Activated CD8-positive, alpha-beta memory T cell treated with anti-CD3 and anti-CD28 coated beads, Interleukin-2, amount 50 U/mL, for 1 hour (primary cell): Measurements from ENCODE around the gene OR2A1.
"Not testable (repeated sequence)": the region's sequence is repeated elsewhere in the genome, so short reads cannot be mapped to it uniquely, and the experiment has no call there.

ENCODE experiments used
- DNase-seq: peaks from one replicate; pipeline ENCODE4 v3.0.0-alpha.2; 2020; ENCODE audit errors: extremely low read depth

Gene OR2A1

DNA sequence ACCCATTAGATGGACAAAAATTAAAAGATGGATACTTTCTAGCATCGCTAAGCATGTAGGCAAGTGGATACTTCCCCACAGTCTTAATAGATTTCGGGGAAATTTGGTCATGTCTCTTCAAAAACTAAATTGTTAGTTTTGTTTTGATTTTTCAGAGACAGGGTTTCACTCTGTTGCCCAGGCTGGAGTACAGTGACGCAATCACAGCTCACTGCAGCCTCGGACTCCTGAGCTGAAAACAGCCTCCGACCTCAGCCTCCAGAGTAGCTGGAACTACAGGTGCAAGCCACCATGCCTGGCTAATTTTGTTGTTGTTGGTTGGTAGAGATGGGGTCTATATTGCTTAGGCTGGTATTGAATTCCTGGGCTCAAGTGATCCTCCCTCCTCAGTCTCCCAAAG lies 13.6 kb downstream of the OR2A1 start:
- DNase-seq = not testable (repeated sequence)

DNA sequence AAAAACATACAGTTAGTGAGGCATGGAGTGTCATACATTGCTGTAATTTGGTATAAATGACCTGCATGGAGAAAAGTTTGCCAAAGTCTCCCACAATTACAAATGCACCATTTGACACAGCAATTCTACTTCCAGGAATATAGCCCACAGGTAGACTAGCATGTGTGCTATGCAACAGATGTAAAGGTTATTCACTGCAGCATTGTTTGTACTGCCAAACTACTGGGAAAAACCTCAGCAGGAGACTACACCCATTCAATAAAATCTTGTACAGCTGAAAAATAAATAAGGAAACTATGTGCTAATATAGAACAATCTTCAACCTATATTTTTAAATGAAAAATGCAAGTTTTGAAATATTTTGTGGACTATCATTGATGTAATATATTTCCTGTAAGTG lies 17.8 kb downstream of the OR2A1 start:
- not testable (repeated sequence) for DNase-seq

DNA sequence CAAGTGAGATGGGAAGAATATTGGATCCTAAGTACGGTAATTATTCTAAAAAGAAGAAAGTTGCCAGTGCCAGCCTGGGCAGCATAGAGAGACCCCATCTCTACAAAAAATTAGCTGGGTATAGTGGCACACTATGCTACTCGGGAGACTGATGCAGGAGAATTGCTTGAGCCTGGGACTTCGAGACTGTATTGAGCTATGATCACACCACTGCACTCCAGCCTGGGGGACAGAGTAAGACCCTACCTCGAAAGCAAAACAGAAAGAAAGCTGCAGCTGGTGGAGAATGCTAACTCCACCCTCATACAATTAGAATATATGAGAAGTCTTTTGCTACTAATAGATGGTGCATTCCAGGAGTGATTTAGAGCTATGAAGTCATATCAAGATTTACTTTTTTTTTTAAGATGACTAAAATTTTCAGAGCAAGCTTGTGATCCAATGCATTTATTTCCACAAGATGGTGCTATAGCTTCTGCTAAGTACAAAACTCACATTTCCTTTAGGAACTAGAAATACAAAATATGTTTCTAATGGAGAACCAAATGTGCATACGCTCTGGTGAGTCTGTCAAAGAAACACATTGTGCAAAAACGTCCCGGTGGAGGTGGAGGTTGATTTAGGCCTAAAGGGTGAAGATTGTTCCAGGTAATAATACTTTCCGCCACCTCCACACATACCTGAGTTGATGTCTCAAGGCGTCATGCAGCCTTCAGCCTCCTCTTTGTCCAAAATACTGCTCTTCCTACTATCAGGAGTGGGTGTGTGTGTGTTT lies 19.2 kb downstream of the OR2A1 start:
- DNase-seq = not testable (repeated sequence)

DNA sequence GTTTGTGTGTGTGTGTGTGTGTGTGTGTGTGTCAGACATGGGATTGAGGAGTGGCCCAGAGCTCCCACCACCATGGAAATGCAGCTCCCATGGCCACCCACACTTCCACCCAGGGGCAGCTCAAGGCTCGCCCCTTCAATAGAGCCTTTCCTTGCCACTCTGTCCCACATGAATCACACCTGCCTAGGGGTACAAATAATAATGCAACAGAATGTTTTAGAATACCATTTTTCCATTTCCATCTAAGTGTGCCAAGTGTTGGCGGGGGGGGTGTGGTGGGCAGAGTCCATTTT lies 19.7 kb downstream of the OR2A1 start:
- DNase-seq = not testable (repeated sequence)

DNA sequence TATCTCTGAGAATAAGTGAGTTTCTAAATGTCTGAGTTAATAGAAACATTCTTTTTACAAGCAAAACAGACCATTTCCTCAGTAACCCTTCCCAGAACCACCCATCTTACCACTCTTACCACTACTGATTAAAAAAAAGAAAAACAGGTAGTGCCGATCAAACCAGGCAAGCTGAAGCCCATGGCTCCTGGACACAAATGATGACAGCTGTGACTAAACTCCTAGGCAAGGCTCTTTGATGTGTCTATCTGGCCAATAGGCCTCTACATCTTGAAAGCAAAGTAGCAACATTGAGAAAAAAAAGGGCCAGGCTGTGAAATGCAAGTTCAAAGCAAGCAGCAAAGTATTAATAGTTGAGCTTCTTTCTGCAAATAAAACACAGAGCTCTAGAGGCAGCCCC lies 36.4 kb downstream of the OR2A1 start:
- DNase-seq = not testable (repeated sequence)

DNA sequence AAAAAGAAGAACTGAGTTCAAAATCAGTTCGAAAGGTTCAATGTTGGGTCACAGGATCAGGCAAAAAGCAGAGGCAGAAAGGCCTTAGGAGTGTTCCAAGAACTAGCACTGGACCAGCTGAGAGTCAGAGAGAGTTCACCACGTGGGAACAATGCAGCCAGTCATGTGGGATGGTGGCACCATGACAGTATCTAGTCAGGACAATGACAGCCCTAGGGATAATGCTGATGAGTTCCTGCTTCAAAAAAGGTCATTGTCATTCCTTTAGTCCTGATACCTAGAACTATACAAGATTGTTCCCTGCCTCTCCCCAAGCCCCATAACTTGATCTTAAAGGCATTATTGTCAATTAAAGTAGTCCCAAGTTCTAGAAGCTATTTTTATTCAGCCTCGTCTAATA lies 39.4 kb downstream of the OR2A1 start:
- not testable (repeated sequence) for DNase-seq

DNA sequence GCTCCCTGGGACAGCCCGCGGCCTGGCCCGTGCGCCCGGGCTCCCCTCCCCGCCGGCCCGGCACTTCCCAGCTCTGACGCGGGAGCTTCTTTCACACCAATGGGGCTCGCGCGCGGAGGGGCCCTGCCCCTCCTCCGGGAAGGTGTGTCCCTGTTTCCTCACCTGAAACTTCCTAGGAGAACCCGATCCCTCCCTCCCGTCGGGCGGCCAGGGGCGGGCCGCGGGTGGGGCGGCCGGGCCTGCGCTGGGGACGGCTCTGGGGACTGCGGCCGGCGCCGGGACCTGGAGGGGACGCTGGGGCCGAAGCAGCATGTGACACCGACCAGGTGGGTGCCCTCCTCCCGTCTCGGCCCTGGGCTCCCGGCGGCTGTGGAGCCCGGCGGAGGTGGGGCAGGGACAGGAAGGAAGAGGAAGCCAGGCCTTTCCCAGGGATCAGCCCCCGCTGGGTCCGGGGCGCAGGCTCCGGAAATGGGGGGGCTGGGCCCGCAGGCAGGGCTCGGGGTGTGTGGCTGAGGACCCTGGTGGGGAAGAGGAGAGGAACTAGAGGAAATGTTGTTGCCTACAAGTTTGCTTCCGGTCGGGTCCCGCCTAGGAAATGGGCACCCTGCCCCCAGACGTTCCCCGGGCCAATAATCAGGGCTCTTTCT lies 43.1 kb downstream of the OR2A1 start, which contains the start of gene ARHGEF5:
Gene ARHGEF5 (plus strand): TSS at position 227 of the 647 bp plus-strand sequence. CDS start 7,268 bp downstream, outside the sequence.
- DNase-seq = not testable (repeated sequence)

DNA sequence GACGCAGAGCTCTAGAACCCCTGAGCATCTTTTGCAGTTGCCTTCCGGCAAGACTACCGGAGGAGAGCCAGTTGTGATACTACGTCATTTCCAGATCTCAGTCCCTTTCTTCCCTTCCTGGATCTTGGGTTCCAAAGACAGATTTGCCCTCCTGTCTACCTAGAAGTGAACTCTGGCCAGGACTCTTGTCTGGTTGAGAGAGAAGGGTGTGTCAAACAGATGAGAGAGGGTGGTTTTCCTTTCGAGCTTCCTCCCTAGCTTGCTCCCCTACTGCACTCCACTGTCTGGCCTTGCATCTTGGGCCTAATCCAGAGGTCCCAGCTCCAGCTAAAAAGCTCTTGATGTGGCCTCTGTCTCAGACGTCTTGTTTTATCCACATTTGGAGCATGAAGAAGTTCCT lies 44.0 kb downstream of the OR2A1 start:
- DNase-seq = not testable (repeated sequence)

DNA sequence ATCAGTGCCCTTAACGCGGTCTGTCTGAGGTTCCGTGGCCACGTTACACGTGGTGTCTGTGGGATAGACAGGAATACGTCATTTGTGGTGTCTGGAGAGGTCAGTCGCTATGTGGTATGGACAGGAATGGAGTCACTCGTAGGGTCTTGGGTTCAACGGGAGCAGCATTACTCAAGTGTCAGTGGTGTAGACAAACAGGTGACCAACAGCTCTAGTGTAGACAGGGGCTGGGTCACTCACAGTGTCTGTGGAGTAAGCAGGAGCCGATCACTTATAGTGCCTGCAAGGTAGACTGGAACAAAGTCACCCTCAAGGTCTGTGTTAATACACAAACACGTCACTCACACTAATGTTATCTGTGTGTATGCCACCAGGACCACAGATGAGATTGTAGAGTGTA lies 44.6 kb downstream of the OR2A1 start:
- not testable (repeated sequence) for DNase-seq

DNA sequence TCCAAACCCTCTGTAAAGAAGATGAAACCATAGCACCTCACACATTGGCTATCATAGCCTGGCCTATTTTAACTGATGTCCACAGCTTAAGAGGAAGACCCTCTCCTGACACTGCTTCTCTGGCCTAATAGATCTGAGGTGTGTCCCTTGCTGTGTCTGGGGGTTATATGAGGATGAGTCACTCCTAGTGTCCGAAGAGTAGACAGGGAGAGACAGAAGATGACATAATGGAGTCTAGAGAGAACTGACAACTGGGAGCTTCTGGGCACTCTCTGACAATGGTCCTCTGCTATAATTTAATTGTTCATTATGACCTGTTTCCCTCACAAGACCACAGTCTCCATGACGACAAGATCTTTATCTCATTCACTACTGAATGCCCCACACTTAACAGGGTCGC lies 49.8 kb downstream of the OR2A1 start:
- DNase-seq = not testable (repeated sequence)

DNA sequence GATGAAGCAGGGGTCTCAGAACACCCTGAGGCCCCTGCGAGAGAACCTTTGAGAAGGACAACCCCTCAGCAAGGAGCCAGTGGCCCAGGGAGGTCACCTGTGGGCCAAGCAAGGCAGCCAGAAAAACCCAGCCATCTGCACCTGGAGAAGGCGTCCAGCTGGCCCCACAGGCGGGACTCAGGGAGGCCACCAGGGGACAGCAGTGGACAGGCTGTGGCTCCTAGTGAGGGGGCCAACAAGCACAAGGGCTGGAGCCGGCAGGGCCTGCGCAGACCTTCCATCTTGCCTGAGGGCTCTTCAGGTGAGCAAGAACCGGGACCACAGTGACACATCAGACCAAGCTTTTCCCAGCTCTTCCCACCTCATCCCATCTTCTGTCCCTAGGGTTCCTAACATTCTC lies 53.3 kb downstream of the OR2A1 start:
- not testable (repeated sequence) for DNase-seq

DNA sequence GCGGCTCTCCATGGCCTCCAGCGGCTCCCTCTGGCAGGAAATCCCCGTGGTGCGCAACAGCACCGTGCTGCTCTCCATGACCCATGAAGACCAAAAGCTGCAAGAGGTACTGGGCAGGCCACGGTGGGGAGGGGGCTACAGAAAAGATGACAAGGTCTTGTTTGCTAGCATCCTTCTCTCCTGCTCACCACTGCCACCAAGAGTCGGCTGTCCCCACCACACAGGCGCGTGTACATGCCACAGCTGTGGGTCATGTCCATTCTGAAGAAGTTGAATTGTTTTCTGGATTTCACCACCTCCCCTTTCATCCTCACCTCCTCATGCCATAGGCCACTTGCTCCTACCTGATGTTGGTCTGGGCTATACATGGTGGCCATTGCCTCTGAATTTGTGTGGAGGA lies 55.0 kb downstream of the OR2A1 start:
- DNase-seq = not testable (repeated sequence)

DNA sequence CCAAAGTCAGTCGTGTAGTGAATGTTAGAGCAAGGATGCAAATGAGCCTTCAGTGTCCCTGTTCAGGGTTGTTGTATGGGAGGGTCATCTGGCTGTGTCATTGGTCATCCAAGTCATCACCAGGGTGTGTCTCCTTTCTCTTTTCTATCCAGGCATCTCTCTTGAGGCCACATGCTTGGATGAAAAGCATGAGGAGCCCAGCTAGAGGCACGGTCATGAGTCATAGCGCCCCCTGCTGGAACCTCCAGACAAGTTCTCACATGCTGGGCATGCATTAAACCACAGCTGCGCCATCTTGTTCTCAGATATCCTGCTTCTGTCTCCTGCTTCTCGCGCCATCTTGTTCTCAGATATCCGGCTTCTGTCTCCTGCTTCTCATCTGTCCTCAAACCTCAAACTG lies 57.0 kb downstream of the OR2A1 start:
- DNase-seq = not testable (repeated sequence)
